ENCODE measurements around the gene PTH1R.

The PTH1R gene

GRCh38 chr3:46884929-46885328, 7.4 kb downstream of the PTH1R start:
- TF ChIP-seq YY1 (IDR thresholded peaks at IDR 0.05; ENCODE audit: insufficient read depth, insufficient read length) (no peak), SUZ12 (IDR thresholded peaks at IDR 0.05; ENCODE audit: extremely low read depth, insufficient read depth, insufficient read length) (no peak), ZNF274 (IDR thresholded peaks at IDR 0.05; ENCODE audit: low read depth, low read length) (no peak)
- peaks cover 26% of the 10 kb centered on the region for H3K4me1 ChIP-seq (ENCODE audit: insufficient read depth, insufficient read length)
- no peaks in the 10 kb centered on the region for H3K36me3 ChIP-seq (ENCODE audit: insufficient read depth, insufficient read length, low read length)
- H3K4me3 ChIP-seq (ENCODE audit: insufficient read length, low read depth) = no peak overlapping the region
- no peaks in the 10 kb centered on the region for H3K9me3 ChIP-seq (ENCODE audit: insufficient read depth, low read length)
- H3K9ac ChIP-seq (ENCODE audit: insufficient read length, low read depth) = no peak overlapping the region
- H3K27me3 ChIP-seq (ENCODE audit: insufficient read depth, insufficient read length) = peaks cover 51% of the 10 kb centered on the region
- DNase-seq (ENCODE audit: low read depth, low spot score) = no peak

- Histone ChIP-seq H3K4me3 (ENCODE audit: insufficient read length, low read depth) (no peak overlapping the region), H3K4me1 (ENCODE audit: insufficient read depth, insufficient read length) (peaks cover 27% of the 10 kb centered on the region), H3K9me3 (ENCODE audit: insufficient read depth, low read length) (no peaks in the 10 kb centered on the region), H3K9ac (ENCODE audit: insufficient read length, low read depth) (no peak overlapping the region), H3K36me3 (ENCODE audit: insufficient read depth, insufficient read length, low read length) (no peaks in the 10 kb centered on the region), H3K27me3 (ENCODE audit: insufficient read depth, insufficient read length) (peaks cover 46% of the 10 kb centered on the region)
- TF ChIP-seq YY1 (IDR thresholded peaks at IDR 0.05; ENCODE audit: insufficient read depth, insufficient read length) = no peak
- TF ChIP-seq ZNF274 (IDR thresholded peaks at IDR 0.05; ENCODE audit: low read depth, low read length) = no peak
- TF ChIP-seq SUZ12 (IDR thresholded peaks at IDR 0.05; ENCODE audit: extremely low read depth, insufficient read depth, insufficient read length) = no peak
- no peak for DNase-seq (ENCODE audit: low read depth, low spot score)
These were observed 8.1 kb downstream of the PTH1R start for GRCh38 chr3:46885612-46886011.

GRCh38 chr3:46887980-46888494, 10.5 kb downstream of the PTH1R start:
- TF ChIP-seq SUZ12 (IDR thresholded peaks at IDR 0.05; ENCODE audit: extremely low read depth, insufficient read depth, insufficient read length) (no peak), ZNF274 (IDR thresholded peaks at IDR 0.05; ENCODE audit: low read depth, low read length) (no peak), YY1 (IDR thresholded peaks at IDR 0.05; ENCODE audit: insufficient read depth, insufficient read length) (no peak)
- H3K9me3 ChIP-seq (ENCODE audit: insufficient read depth, low read length) = no peaks in the 10 kb centered on the region
- H3K9ac ChIP-seq (ENCODE audit: insufficient read length, low read depth) = no peak overlapping the region
- peaks cover 52% of the 10 kb centered on the region for H3K27me3 ChIP-seq (ENCODE audit: insufficient read depth, insufficient read length)
- DNase-seq (ENCODE audit: low read depth, low spot score) = peak; percentile 72
- H3K36me3 ChIP-seq (ENCODE audit: insufficient read depth, insufficient read length, low read length) = no peaks in the 10 kb centered on the region
- H3K4me3 ChIP-seq (ENCODE audit: insufficient read length, low read depth) = no peak overlapping the region
- peaks cover 40% of the 10 kb centered on the region for H3K4me1 ChIP-seq (ENCODE audit: insufficient read depth, insufficient read length)

- H3K27me3 ChIP-seq (ENCODE audit: insufficient read depth, insufficient read length) = peaks cover 52% of the 10 kb centered on the region
- H3K9me3 ChIP-seq (ENCODE audit: insufficient read depth, low read length) = no peaks in the 10 kb centered on the region
- H3K36me3 ChIP-seq (ENCODE audit: insufficient read depth, insufficient read length, low read length) = no peaks in the 10 kb centered on the region
- no peak overlapping the region for H3K9ac ChIP-seq (ENCODE audit: insufficient read length, low read depth)
- TF ChIP-seq SUZ12 (IDR thresholded peaks at IDR 0.05; ENCODE audit: extremely low read depth, insufficient read depth, insufficient read length) (no peak), ZNF274 (IDR thresholded peaks at IDR 0.05; ENCODE audit: low read depth, low read length) (no peak), YY1 (IDR thresholded peaks at IDR 0.05; ENCODE audit: insufficient read depth, insufficient read length) (no peak)
- peaks cover 46% of the 10 kb centered on the region for H3K4me1 ChIP-seq (ENCODE audit: insufficient read depth, insufficient read length)
- no peak overlapping the region for H3K4me3 ChIP-seq (ENCODE audit: insufficient read length, low read depth)
- no peak for DNase-seq (ENCODE audit: low read depth, low spot score)
These were observed 11.2 kb downstream of the PTH1R start for GRCh38 chr3:46888705-46889104.

- no peak for DNase-seq (ENCODE audit: low read depth, low spot score)
- H3K36me3 ChIP-seq (ENCODE audit: insufficient read depth, insufficient read length, low read length) = no peaks in the 10 kb centered on the region
- no peak overlapping the region for H3K4me3 ChIP-seq (ENCODE audit: insufficient read length, low read depth)
- no peak overlapping the region for H3K9ac ChIP-seq (ENCODE audit: insufficient read length, low read depth)
- no peaks in the 10 kb centered on the region for H3K9me3 ChIP-seq (ENCODE audit: insufficient read depth, low read length)
- peaks cover 44% of the 10 kb centered on the region for H3K27me3 ChIP-seq (ENCODE audit: insufficient read depth, insufficient read length)
- H3K4me1 ChIP-seq (ENCODE audit: insufficient read depth, insufficient read length) = peaks cover 46% of the 10 kb centered on the region
- TF ChIP-seq ZNF274 (IDR thresholded peaks at IDR 0.05; ENCODE audit: low read depth, low read length) (no peak), SUZ12 (IDR thresholded peaks at IDR 0.05; ENCODE audit: extremely low read depth, insufficient read depth, insufficient read length) (no peak), YY1 (IDR thresholded peaks at IDR 0.05; ENCODE audit: insufficient read depth, insufficient read length) (no peak)
These were observed 12.0 kb downstream of the PTH1R start for GRCh38 chr3:46889381-46890110.

- peaks cover 41% of the 10 kb centered on the region for H3K4me1 ChIP-seq (ENCODE audit: insufficient read depth, insufficient read length)
- no peak for DNase-seq (ENCODE audit: low read depth, low spot score)
- H3K9ac ChIP-seq (ENCODE audit: insufficient read length, low read depth) = no peak overlapping the region
- H3K27me3 ChIP-seq (ENCODE audit: insufficient read depth, insufficient read length) = peaks cover 38% of the 10 kb centered on the region
- TF ChIP-seq ZNF274 (IDR thresholded peaks at IDR 0.05; ENCODE audit: low read depth, low read length) = no peak
- TF ChIP-seq SUZ12 (IDR thresholded peaks at IDR 0.05; ENCODE audit: extremely low read depth, insufficient read depth, insufficient read length) = no peak
- no peak for TF ChIP-seq YY1 (IDR thresholded peaks at IDR 0.05; ENCODE audit: insufficient read depth, insufficient read length)
- no peaks in the 10 kb centered on the region for H3K9me3 ChIP-seq (ENCODE audit: insufficient read depth, low read length)
- no peaks in the 10 kb centered on the region for H3K36me3 ChIP-seq (ENCODE audit: insufficient read depth, insufficient read length, low read length)
- H3K4me3 ChIP-seq (ENCODE audit: insufficient read length, low read depth) = no peak overlapping the region
These were observed 12.6 kb downstream of the PTH1R start for GRCh38 chr3:46890132-46890531.

- no peak for DNase-seq (ENCODE audit: low read depth, low spot score)
- Histone ChIP-seq H3K9ac (ENCODE audit: insufficient read length, low read depth) (no peak overlapping the region), H3K4me1 (ENCODE audit: insufficient read depth, insufficient read length) (peaks cover 40% of the 10 kb centered on the region), H3K9me3 (ENCODE audit: insufficient read depth, low read length) (no peaks in the 10 kb centered on the region), H3K4me3 (ENCODE audit: insufficient read length, low read depth) (no peak overlapping the region), H3K27me3 (ENCODE audit: insufficient read depth, insufficient read length) (peaks cover 28% of the 10 kb centered on the region), H3K36me3 (ENCODE audit: insufficient read depth, insufficient read length, low read length) (no peaks in the 10 kb centered on the region)
- TF ChIP-seq ZNF274 (IDR thresholded peaks at IDR 0.05; ENCODE audit: low read depth, low read length) (no peak), SUZ12 (IDR thresholded peaks at IDR 0.05; ENCODE audit: extremely low read depth, insufficient read depth, insufficient read length) (no peak), YY1 (IDR thresholded peaks at IDR 0.05; ENCODE audit: insufficient read depth, insufficient read length) (no peak)
These were observed 13.6 kb downstream of the PTH1R start for GRCh38 chr3:46891132-46891531.
